ENCODE data around the gene NPLOC4.

NPLOC4 gene

DNA sequence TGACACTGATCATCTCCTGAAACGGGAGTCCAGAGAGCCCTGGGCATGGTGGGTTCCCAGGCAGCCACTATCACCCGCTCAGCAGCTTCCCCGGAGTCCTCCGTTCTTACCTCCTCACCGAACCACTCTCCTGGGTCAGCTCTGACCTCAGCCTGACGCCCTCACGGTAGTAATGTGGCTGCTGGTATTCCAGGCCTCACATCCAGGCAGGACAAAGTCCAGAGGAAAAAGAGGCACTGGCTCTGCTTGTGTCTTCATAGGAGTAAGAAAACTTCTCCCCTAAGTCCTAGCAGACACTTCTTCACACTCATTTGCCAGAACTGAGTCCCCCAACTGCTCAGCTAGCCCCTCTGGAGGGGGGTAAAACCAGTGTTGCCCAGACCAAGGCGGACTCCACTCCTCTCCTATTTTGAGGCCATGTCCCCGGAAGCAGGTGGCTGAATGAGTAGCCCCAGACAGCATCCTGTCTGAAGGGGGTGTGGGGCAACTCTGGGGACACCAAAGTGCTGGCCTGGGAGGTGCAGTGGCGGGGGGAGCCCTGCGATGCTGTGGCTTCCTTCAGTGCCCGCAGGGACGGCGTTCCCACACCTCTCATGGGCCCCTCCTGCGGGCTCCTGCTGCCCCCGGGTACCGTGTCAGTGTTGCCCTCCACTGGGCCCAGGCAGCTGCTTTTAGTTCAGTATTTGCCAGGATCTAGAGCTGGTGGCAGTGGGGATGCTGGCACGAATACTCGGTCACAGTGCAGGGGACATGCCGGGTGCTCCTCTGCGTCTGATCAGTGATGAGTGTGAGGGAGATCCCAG, 103.4 kb downstream of the NPLOC4 start:
- TF ChIP-seq, protein P1, sequence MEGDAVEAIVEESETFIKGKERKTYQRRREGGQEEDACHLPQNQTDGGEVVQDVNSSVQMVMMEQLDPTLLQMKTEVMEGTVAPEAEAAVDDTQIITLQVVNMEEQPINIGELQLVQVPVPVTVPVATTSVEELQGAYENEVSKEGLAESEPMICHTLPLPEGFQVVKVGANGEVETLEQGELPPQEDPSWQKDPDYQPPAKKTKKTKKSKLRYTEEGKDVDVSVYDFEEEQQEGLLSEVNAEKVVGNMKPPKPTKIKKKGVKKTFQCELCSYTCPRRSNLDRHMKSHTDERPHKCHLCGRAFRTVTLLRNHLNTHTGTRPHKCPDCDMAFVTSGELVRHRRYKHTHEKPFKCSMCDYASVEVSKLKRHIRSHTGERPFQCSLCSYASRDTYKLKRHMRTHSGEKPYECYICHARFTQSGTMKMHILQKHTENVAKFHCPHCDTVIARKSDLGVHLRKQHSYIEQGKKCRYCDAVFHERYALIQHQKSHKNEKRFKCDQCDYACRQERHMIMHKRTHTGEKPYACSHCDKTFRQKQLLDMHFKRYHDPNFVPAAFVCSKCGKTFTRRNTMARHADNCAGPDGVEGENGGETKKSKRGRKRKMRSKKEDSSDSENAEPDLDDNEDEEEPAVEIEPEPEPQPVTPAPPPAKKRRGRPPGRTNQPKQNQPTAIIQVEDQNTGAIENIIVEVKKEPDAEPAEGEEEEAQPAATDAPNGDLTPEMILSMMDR (IDR thresholded peaks at IDR 0.05), result no peak

DNA sequence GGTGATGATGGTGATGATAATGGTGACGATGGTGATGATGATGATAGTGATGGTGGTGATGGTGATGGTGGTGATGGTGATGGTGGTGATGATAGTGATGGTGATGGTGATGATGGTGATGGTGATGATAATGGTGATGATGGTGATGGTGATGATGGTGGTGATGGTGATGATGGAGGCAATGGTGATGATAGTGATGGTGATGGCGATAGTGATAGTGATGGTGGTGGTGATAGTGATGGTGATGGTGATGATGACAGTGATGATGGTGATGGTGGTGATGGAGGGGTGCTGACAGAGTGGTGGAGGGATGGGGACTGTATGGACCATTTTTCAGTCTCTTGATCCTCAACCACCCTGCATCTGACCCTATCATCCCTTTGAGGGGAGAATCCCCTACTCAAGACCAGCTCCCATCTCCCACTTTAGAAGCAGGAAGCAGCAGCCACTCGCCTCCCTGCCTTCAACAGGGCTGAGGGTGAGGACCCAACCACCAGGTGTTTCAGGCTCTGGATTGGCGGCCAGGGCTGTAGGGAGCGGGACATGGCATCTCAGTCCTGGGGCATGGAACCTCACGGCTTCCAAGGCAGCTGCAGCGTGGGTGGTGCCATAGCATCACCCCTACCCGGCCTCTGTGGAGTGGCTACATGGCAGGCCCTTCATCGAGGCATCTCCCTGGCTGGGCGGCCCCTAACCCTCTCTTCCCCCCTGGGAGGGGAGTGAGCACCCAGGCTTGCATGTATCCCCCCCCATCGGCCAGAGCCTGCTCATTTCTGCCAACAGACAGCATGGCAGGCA, 104.2 kb downstream of the NPLOC4 start:
- TF ChIP-seq, protein P1 (IDR thresholded peaks at IDR 0.05), result no peak

DNA sequence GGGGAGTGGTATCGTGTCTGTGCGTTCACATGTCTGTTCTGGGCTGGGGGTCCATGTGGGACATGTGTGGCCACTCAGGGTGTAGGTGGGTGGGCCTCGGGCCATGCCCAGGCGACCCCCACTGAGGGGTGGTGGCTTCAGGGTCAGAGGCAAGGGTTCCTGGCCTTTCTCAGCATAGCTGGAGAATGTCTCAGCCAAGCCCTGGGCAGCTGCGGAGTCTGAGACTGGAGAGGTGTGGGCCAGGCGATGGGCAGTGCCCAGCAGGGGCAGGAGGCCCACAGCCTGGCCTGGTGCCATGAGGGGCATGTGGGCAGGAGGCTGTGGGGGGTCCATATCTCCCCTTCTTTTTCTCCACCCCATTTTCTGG, 107.5 kb downstream of the NPLOC4 start:
- TF ChIP-seq, protein P1 (IDR thresholded peaks at IDR 0.05), result no peak

DNA sequence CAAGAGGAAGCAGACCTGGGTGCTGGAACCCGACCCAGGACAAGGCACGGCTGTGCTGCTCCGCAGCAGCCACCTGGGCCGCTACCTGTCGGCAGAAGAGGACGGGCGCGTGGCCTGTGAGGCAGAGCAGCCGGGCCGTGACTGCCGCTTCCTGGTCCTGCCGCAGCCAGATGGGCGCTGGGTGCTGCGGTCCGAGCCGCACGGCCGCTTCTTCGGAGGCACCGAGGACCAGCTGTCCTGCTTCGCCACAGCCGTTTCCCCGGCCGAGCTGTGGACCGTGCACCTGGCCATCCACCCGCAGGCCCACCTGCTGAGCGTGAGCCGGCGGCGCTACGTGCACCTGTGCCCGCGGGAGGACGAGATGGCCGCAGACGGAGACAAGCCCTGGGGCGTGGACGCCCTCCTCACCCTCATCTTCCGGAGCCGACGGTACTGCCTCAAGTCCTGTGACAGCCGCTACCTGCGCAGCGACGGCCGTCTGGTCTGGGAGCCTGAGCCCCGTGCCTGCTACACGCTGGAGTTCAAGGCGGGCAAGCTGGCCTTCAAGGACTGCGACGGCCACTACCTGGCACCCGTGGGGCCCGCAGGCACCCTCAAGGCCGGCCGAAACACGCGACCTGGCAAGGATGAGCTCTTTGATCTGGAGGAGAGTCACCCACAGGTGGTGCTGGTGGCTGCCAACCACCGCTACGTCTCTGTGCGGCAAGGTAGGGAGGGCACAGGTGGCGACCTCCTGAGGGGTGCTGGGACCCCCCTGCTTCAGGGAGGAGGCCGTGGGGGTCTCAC, 108.1 kb downstream of the NPLOC4 start:
- TF ChIP-seq, protein P1 (IDR thresholded peaks at IDR 0.05), result no peak

DNA sequence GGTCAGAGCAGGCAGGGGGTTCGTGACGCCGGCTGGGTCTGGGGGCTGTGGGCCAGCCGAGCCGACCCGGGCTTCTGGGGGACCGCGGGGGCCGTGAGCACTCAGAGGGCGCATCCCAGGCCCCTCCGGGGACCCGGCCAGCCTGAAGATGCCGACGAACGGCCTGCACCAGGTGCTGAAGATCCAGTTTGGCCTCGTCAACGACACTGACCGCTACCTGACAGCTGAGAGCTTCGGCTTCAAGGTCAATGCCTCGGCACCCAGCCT, 108.6 kb downstream of the NPLOC4 start:
- TF ChIP-seq, protein P1 (IDR thresholded peaks at IDR 0.05), result no peak

DNA sequence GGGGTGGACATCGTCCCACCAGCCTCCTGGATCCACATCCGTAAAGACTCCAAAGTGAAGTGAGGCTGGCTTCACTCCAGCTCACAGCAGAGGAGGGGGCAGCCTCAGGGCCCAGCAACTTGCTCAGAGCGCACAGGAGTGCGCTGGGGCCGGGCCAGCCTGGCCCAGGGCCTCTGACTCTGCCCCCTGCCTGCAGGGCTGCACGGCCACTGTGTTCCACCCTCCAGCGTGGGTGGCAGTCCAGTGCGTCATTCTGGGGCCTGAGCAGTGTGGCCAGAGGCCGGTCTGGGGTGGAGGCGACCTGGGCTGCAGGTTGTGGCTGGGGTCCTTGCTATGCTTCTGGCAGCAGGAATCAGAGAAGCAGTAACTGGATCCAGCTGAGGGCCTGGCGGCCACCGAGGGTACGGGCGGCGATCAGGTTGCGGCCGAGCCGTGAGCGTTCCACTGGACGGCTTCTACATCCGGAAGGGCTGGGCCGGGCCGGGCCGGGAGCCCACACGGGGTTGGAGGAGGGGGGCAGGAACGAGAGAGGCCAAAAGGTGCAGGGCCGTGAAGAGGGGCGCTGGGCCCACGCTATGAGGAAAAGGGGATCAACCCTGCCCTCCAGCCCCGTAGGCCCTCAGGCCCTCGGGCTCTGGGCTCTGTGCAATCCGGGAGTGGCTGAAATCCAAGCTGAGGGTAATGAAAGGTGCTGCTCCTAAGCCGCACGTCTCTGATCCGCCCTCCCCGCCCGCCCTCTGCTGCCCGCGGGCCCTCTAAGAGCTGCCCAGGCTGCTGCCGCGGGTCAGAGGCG, 109.1 kb downstream of the NPLOC4 start, which contains the start of gene FSCN2:
Gene FSCN2 (plus strand): TSS at position 787 of the 793 bp plus-strand sequence. CDS start 155 bp downstream, outside the sequence.
- TF ChIP-seq, protein P1 (IDR thresholded peaks at IDR 0.05), result no peak

Measured in LNCAP (cell line).